Activated naive CD4-positive, alpha-beta T cell treated with anti-CD3 and anti-CD28 coated beads for 36 hours (primary cell): ENCODE data around the gene SYNGR3. TPM values are rescaled to one million over a fixed set of nuclear protein-coding genes. Genes with fewer than 3 reads are reported as not detected.
A peak's percentile ranks its signal among the peaks of the same experiment; 100 is the strongest.
"Not testable (repeated sequence)": the region's sequence is repeated elsewhere in the genome, so short reads cannot be mapped to it uniquely, and the experiment has no call there.

Experiments used
- CTCF ChIA-PET: fragments of 350-600 bp; sonication (Branson Sonifier 250); formaldehyde crosslinking; loops from one replicate; lab custom pipeline; 2021; ENCODE audit warnings: antibody characterized with exemption; lab: Charles Lee
- DNase-seq: peaks from one replicate; pipeline ENCODE4 v3.0.0-alpha.2; 2020
- H3K27ac Mint-ChIP-seq: one replicate; pipeline ENCODE4 v1.8.0; 2021; ENCODE audit warnings: mild to moderate bottlenecking, mixed read lengths
- H3K27me3 Mint-ChIP-seq: one replicate; pipeline ENCODE4 v1.8.0; 2021; ENCODE audit warnings: low read depth, mixed read lengths
- H3K36me3 Mint-ChIP-seq: one replicate; pipeline ENCODE4 v1.8.0; 2021; ENCODE audit warnings: low read depth, mixed read lengths
- H3K4me1 Mint-ChIP-seq: one replicate; pipeline ENCODE4 v1.8.0; 2021; ENCODE audit warnings: low read depth, mixed read lengths
- H3K4me3 Mint-ChIP-seq: one replicate; pipeline ENCODE4 v1.8.0; 2021; ENCODE audit warnings: mild to moderate bottlenecking, moderate library complexity, mixed read lengths
- H3K9me3 Mint-ChIP-seq: one replicate; pipeline ENCODE4 v1.8.0; 2021; ENCODE audit warnings: mixed read lengths
- intact Hi-C: fragments of 100-400 bp; cut with micrococcal nuclease; formaldehyde crosslinking; loops from one replicate; pipeline ENCODE4 v1.15.1; 2023
- total RNA-seq, 2 experiments: library from RNA; stranded (reverse); gene quantifications; one replicate each; pipeline ENCODE4 v1.2.3, GENCODE V29; 2021

Gene SYNGR3
- total RNA-seq, 2 experiments from 2014 or later: 5.7 to 7.2 TPM

DNA sequence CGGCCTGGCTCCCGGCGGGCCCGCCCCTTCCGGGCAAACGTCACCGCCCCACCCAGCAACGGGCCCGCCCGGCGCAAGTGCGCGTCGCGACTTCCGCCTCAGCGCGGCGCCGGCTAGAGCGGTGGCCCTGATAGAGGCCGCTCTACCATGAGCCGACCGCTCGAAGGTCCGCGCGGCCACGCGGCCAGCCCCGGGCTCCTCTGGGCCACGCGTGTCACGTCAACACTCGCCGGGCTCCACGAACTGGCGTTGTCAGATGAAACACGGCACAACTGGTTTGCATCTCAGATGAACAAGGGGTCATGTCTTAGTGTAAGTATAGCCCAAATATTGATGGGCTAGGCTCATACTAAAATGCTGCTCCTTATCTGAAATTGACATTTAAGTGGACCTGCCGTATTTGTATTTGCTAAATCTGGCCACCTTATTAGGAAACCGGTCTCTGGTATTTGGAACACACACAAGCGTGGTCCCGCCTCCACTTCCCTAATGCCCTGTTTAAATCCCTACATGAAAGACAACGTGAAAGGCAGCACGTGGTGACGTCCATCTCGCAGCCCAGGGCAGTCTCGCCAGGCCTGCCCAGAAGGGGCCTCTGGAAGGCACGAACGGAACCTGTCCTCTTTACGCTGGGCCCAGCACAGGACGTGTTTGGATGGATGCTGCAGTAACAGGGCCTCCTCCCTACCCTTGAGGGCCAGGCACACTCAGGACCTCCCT lies 20.2 kb downstream of the SYNGR3 start, which contains the start of gene ZNF598:
TSS of gene ZNF598 (minus strand) at position 31 of the 720 bp plus-strand sequence.
- Mint-ChIP-seq H3K4me1 (peaks cover 39% of the 10 kb centered on the region), H3K36me3 (peaks cover 30% of the 10 kb centered on the region), H3K9me3 (no peaks in the 10 kb centered on the region), H3K27me3 (no peaks in the 10 kb centered on the region), H3K4me3 (peak within 1 kb of the TSS; percentile 88), H3K27ac (peak within 1 kb of the TSS; percentile 89)
- intact Hi-C loops: loop anchor here (1.0 to 5.0 kb wide), 3 partner anchors 18 to 153 kb away; partner anchors contain the start of gene RPS2
- CTCF ChIA-PET: no interaction called here
- peak; percentile 77 for DNase-seq

DNA sequence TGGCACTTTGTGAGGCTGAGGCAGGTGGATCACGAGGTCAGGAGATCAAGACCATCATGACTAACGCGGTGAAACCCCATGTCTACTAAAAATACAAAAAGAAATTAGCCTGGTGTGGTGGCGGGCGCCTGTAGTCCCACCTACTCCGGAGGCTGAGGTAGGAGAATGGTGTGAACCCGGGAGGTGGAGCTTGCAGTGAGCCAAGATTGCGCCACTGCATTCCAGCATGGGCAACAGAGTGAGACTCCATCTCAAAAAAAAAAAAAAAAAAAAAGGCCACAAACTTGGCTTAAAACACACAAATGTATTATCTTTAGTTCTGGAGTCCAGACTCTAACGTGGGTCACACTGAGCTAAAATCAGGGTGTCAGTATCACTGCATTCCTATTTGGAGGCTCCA lies 22.0 kb downstream of the SYNGR3 start:
- H3K9me3 Mint-ChIP-seq, H3K27me3 Mint-ChIP-seq, H3K27ac Mint-ChIP-seq, DNase-seq, intact Hi-C loops: not testable (repeated sequence)
- Mint-ChIP-seq H3K4me1 (peaks cover 23% of the 10 kb centered on the region), H3K36me3 (peaks cover 25% of the 10 kb centered on the region), H3K4me3 (peak overlapping the region; percentile 24)
- CTCF ChIA-PET: interaction anchor here (0.7 to 2.1 kb wide), 5 partner anchors 8 to 29 kb away, joined by 3 to 8 read pairs (median 4); no protein-coding TSS in a partner anchor

DNA sequence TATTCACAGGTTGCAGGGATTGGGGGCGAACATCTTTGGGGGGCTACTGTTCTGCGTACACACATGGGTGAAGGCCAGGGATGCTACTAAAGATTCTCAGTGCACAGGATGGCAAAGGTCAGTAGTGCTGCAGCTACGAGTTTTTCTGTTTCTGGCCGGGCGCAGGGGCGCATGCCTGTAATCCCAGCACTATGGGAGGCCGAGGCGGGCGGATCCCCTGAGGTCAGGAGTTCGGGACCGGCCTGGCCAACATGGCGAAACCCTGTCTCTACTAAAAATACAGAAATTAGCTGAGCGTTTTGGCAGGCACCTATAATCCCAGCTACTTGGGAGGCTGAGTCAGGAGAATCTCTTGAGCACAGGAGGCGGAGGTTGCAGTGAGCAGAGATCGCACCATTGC lies 23.8 kb downstream of the SYNGR3 start:
- intact Hi-C loops: no loop called here
- Mint-ChIP-seq H3K9me3 (no peaks in the 10 kb centered on the region), H3K27me3 (peaks cover 2% of the 10 kb centered on the region), H3K4me1 (peaks cover 8% of the 10 kb centered on the region), H3K36me3 (peaks cover 8% of the 10 kb centered on the region), H3K4me3 (no peak overlapping the region), H3K27ac (no peak overlapping the region)
- CTCF ChIA-PET: interaction anchor here (0.6 to 1.7 kb wide), 4 partner anchors 9 to 127 kb away, joined by 3 to 5 read pairs (median 4); no protein-coding TSS in a partner anchor
- no peak for DNase-seq

DNA sequence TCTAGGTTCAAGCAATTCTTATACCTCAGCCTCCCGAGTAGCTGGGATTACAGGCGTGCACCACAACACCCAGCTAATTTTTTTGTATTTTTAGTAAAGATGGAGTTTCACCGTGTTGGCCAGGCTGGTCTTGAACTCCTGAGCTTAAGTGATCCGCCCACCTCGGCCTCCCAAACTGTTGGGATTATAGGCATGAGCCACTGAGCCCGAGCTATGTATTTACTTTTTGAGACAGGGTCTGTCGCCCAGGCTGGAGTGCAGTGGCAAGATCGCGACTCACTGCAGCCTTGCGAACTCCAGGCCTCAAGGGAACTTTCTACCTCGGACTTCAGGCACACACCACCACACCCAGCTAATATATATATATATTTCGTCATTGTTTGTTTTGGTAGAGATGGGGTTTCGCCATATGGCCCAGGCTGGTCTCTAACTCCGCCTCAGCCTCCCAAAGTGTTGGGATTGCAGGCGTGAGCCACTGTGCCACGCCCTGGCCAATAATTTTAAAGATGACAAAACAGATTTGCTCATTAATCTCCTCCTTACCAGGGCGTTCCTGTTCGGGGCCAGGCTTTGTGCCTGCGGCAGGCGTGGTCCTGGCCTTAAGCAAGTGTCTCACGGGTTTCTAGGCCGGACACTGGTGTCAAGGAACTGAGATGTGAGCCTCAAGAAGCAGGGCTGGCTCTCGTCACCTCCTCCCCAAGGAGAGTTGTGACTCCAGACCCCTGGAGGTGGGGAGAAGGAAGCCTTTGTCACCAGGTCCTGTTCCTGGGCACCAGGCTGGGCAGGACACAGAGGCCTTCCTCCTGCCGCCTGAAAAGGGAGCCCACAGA lies 25.6 kb downstream of the SYNGR3 start:
- intact Hi-C loops: no loop called here
- peaks cover 6% of the 10 kb centered on the region for H3K27me3 Mint-ChIP-seq
- H3K27ac Mint-ChIP-seq: no peak overlapping the region
- H3K9me3 Mint-ChIP-seq: no peaks in the 10 kb centered on the region
- H3K4me1 Mint-ChIP-seq: peaks cover 3% of the 10 kb centered on the region
- no peak for DNase-seq
- CTCF ChIA-PET: interaction anchor here (0.8 kb wide), 1 partner anchor 125 kb away, joined by 3 read pairs; no protein-coding TSS in a partner anchor
- peaks cover under 1% of the 10 kb centered on the region for H3K36me3 Mint-ChIP-seq
- no peak overlapping the region for H3K4me3 Mint-ChIP-seq

DNA sequence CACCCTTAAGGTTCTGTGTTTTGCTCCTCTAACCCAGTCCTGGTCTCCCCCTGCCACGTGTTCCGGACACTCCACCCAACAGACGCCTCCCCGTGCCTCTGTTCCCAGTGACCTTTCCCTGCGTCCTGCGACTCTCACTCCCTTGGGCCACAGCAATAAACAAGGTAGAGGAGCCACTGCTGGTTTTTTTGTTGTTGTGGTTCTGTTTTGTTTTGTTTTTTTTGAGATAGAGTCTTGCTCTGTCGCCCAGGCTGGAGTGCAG lies 26.1 kb downstream of the SYNGR3 start:
- H3K36me3 Mint-ChIP-seq: no peaks in the 10 kb centered on the region
- H3K4me1 Mint-ChIP-seq: peaks cover 2% of the 10 kb centered on the region
- peaks cover 10% of the 10 kb centered on the region for H3K27me3 Mint-ChIP-seq
- CTCF ChIA-PET: interaction anchor here (0.7 to 3.1 kb wide), 3 partner anchors 12 to 132 kb away, joined by 3 to 16 read pairs (median 4); no protein-coding TSS in a partner anchor
- intact Hi-C loops: no loop called here
- H3K9me3 Mint-ChIP-seq: no peaks in the 10 kb centered on the region
- DNase-seq: no peak
- no peak overlapping the region for H3K4me3 Mint-ChIP-seq
- H3K27ac Mint-ChIP-seq: no peak overlapping the region

DNA sequence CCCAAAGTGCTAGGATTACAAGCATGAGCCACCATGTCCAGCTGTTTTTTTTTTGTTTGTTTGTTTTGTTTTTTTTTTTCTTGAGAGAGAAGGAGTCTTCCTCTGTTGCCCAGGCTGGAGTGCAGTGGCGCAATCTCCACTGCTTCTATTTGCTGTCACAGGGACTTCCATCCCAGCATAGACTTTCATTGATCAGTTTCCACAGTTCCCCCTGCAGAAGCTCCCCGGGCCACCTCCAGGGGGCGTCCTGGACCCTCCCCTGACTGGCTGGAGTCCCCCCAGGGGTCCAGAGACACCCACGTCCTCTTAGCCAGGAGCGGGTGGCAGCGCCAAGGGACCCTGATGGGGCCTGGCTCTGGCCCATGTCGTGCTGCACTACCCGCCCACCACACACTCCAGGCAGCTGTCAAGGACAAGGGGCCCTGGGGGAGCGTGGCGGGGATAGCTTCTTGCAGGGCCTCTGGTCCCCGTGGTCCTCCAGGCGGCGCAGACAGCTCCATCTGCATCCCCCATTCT lies 26.7 kb downstream of the SYNGR3 start:
- Mint-ChIP-seq H3K27me3 (peaks cover 13% of the 10 kb centered on the region), H3K4me1 (peaks cover 2% of the 10 kb centered on the region), H3K27ac (no peak overlapping the region), H3K4me3 (no peak overlapping the region), H3K36me3 (no peaks in the 10 kb centered on the region), H3K9me3 (no peaks in the 10 kb centered on the region)
- no peak for DNase-seq
- CTCF ChIA-PET: interaction anchor here (0.7 to 3.1 kb wide), 4 partner anchors 9 to 131 kb away, joined by 3 to 16 read pairs (median 4); no protein-coding TSS in a partner anchor
- intact Hi-C loops: no loop called here

DNA sequence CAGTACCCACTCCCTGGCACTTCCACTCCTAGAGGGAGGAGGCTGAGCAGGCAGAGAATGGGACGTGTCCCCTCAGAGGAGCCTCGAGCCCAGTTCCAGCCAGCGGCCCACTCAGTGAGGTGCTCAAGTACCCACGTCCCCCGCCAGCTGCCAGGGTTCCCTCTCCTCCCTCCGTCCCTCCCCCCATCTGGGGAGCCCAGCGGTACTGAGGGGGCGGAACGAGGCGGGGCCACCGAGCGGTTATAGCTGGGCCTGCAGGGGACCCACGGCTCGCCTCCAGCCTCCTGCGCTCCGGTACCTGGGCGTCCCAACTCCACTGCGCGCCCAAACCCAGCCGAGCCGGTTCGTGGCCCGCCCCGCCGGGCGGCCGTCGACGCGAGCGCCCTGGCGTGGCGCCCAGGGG lies 29.7 kb downstream of the SYNGR3 start, which contains the start of gene NPW:
TSS of gene NPW (plus strand) at position 268 of the 403 bp plus-strand sequence.
- no peak for DNase-seq
- Mint-ChIP-seq H3K4me1 (peaks cover 12% of the 10 kb centered on the region), H3K36me3 (no peaks in the 10 kb centered on the region), H3K4me3 (no peak within 1 kb of the TSS), H3K27me3 (peaks cover 26% of the 10 kb centered on the region), H3K27ac (no peak within 1 kb of the TSS), H3K9me3 (no peaks in the 10 kb centered on the region)
- intact Hi-C loops: no loop called here
- CTCF ChIA-PET: interaction anchor here (1.5 to 2.0 kb wide), 2 partner anchors 8 to 121 kb away, joined by 6 to 10 read pairs; no protein-coding TSS in a partner anchor

DNA sequence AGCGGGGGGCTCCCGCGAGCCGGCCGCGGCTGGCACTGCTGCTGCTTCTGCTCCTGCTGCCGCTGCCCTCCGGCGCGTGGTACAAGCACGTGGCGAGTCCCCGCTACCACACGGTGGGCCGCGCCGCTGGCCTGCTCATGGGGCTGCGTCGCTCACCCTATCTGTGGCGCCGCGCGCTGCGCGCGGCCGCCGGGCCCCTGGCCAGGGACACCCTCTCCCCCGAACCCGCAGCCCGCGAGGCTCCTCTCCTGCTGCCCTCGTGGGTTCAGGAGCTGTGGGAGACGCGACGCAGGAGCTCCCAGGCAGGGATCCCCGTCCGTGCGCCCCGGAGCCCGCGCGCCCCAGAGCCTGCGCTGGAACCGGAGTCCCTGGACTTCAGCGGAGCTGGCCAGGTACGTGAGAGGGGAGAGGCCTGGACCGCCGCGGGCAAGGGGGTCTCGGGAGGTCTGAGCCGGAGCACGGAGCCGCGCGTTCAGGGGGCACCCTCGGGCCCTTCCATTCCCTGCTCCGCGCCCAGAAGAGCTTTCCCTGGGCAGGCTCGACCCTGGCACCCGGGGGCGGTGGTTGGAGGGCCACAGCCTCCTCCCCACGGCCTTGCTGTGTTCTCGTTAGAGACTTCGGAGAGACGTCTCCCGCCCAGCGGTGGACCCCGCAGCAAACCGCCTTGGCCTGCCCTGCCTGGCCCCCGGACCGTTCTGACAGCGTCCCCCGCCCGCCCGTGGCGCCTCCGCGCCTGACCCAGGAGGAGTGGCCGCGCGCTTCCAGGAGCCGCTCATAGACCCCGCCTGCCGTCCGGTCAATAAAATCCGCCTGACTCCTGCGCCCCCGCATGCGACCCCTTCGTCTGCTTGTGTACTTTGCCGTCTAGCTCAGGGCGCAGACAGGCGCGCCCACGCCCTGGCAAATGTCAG lies 30.4 kb downstream of the SYNGR3 start:
- Mint-ChIP-seq H3K4me3 (no peak overlapping the region), H3K36me3 (no peaks in the 10 kb centered on the region), H3K27ac (no peak overlapping the region), H3K9me3 (no peaks in the 10 kb centered on the region), H3K4me1 (peaks cover 12% of the 10 kb centered on the region), H3K27me3 (peaks cover 26% of the 10 kb centered on the region)
- DNase-seq: no peak
- intact Hi-C loops: no loop called here
- CTCF ChIA-PET: interaction anchor here (0.7 to 2.0 kb wide), 3 partner anchors 9 to 174 kb away, joined by 3 to 10 read pairs (median 6); no protein-coding TSS in a partner anchor

DNA sequence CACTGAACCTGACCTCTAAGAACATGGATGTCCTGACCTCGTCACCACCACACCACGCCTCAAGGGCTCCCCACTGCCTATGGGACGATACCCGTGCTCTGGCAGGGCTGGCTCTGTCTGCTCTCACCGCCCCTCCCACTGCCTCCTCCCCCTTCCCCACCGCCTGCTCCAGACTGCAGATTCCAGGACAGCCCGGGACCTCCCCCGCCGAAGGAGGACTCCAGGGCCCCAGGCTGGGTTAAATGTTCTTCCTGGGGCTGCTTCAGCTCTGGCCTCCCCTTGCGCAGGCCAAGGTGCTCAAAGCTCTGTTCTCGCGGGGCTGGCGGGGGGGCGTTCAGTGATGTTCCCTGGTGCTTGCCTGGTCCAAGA lies 32.9 kb downstream of the SYNGR3 start:
- peak overlapping the region; percentile 49 for H3K4me3 Mint-ChIP-seq
- no peaks in the 10 kb centered on the region for H3K36me3 Mint-ChIP-seq
- intact Hi-C loops: loop anchor here (1.0 to 2.0 kb wide), 3 partner anchors 118 to 228 kb away; partner anchors contain the start of genes ECI1 and TRAF7
- no peaks in the 10 kb centered on the region for H3K9me3 Mint-ChIP-seq
- H3K27ac Mint-ChIP-seq: no peak overlapping the region
- peaks cover 22% of the 10 kb centered on the region for H3K4me1 Mint-ChIP-seq
- CTCF ChIA-PET: interaction anchor here (0.6 to 4.3 kb wide), 11 partner anchors 9 to 230 kb away, joined by 3 to 52 read pairs (median 3); partner anchors contain the start of gene TRAF7
- DNase-seq: no peak
- peaks cover 30% of the 10 kb centered on the region for H3K27me3 Mint-ChIP-seq

- no peaks in the 10 kb centered on the region for H3K36me3 Mint-ChIP-seq
- CTCF ChIA-PET: interaction anchor here (0.6 to 4.3 kb wide), 11 partner anchors 10 to 229 kb away, joined by 3 to 52 read pairs (median 3); partner anchors contain the start of gene TRAF7
- peaks cover 22% of the 10 kb centered on the region for H3K4me1 Mint-ChIP-seq
- H3K27me3 Mint-ChIP-seq: peaks cover 29% of the 10 kb centered on the region
- no peak overlapping the region for H3K27ac Mint-ChIP-seq
- intact Hi-C loops: loop anchor here (1.0 to 2.0 kb wide), 3 partner anchors 117 to 227 kb away; partner anchors contain the start of genes ECI1 and TRAF7
- peak overlapping the region; percentile 49 for H3K4me3 Mint-ChIP-seq
- peak; percentile 97 for DNase-seq
- no peaks in the 10 kb centered on the region for H3K9me3 Mint-ChIP-seq
Measured at GRCh38 chr16:2023092-2024031, 33.6 kb downstream of the SYNGR3 start.
